Activated CD4-positive, alpha-beta T cell treated with anti-CD3 and anti-CD28 coated beads for 1 hour (primary cell): ENCODE results near the gene LPXN.

ENCODE experiments used
- DNase-seq: peaks from one replicate; pipeline ENCODE4 v3.0.0-alpha.2; 2020

Gene LPXN

DNA sequence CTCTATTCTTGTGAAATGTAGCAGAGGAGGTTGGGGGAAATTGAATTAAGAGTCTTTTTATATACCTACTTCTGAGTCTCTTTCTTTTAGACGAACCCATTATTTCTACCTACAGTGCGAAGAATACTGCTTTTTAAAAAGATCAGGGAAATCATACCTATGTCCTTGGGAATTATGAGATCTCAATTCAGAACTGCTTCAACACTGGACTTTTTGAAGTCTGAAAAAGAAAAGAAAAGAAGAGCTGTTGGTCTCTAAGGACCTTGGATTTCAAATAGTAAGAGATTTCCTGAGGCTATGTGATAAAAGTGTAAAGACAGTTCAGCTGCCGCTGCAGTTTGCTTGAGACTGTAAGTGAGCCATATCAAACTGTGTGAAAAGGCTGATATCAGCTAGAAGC, 64.0 kb downstream of the LPXN start:
- DNase-seq: no peak

DNA sequence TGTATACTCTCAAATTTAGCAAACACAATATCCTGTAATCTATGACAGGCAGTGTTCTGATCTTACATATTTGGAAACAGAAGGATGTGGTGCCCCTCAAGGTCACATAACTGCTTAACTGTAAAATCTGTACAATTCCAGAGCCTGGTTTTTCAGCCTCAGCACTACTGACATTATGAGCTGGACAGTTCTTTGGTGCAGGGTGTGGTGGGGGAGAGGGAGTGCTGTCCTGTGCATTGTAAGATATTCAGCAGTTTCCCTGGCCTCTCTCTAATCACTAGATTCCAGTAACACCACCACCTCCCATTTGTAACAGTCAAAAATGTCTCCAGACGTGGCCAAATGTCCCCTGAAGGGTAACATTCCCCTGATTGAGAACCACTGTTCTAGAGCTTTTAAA, 65.9 kb downstream of the LPXN start:
- DNase-seq: no peak

- DNase-seq: no peak
These were observed 66.8 kb downstream of the LPXN start for GRCh38 chr11:58508814-58509213.

GRCh38 chr11:58508005-58508404, 67.7 kb downstream of the LPXN start, which contains the start of gene OR5B21:
Gene OR5B21 (minus strand): TSS chr11:58508105. CDS start chr11:58508105, 0 bp downstream.
- DNase-seq: no peak

DNA sequence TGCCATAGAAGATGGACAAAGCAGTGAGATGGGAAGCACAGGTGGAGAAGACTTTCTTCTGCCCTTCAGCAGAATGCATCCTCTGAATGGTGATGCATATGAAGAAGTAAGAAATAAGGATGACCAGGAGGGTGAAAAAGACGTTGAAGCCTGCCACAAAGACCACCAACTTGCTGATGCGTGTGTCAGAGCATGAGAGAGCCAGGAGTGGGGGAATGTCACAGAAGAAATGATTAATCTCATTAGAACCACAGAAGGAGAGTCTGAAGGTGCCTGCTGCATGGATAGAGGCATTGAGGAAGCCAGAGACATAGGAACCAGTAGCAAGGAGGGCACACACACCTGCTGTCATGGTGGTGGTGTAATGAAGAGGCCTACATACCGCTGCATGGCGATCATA, 68.3 kb downstream of the LPXN start:
- no peak for DNase-seq

- no peak for DNase-seq
These were observed 68.7 kb downstream of the LPXN start for GRCh38 chr11:58506935-58507334.

GRCh38 chr11:58505849-58506248, 69.8 kb downstream of the LPXN start:
- DNase-seq: no peak

DNA sequence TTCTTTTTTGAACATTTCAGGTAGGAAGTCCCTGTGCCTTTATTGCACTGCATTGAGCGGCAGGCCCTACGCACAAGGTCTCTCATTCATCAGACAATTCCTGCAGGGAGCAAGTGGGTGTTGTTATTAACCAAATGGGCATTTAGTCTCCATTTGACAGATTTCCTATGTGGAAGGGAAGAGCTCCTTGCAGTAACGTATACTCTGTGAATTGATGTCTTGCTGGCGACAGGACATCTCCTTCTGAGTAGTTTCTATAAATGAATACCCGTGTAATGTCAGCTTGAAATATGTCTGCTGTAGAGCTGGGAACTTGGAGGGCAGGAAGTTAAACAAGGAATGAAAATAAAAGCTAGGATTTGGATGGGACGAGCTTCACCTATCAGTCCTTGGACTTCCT, 71.4 kb downstream of the LPXN start:
- DNase-seq: no peak

DNA sequence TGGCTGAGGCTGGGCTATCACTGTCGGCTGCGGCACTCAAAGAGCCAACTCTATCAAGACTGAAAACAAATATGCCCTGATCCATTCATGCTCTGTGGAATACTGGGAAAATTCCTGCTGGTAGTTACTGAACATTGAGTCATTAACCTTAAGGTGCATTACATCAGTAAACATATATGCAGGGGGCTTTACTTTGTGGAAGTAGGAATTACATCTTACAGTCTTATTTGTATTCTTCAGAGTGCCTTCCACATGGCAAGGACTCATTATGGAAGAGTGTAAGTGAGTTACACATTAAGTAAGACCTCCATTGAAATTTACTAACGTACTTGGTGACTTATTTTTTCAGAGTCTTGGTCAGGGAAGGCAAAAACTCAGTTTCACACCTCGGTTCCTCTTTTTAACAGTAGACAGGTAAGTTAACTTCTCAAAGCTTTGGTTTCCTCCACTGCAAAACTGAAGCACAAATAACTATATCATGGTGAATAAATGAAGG, 72.2 kb downstream of the LPXN start:
- DNase-seq: no peak

- no peak for DNase-seq
These were observed 73.7 kb downstream of the LPXN start for GRCh38 chr11:58502004-58502403.

DNA sequence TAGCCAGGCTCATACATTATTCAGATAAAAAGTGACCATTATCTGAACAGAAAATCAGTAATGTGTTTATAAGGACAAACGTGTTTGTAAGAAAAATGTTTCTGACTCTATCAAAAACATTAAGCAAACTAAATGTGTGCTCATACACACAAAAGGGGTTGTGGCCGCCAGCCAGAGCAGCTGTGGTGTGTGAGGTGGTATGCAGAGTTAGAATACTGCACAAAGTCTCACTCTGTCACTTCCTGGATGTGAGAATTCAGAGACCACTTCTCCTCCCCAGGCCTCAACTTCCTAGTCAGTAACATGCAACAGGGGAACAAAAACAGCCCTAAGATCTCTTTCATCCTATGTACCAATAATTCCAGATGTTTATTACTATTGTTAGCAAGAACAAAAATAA, 77.2 kb downstream of the LPXN start:
- no peak for DNase-seq

DNA sequence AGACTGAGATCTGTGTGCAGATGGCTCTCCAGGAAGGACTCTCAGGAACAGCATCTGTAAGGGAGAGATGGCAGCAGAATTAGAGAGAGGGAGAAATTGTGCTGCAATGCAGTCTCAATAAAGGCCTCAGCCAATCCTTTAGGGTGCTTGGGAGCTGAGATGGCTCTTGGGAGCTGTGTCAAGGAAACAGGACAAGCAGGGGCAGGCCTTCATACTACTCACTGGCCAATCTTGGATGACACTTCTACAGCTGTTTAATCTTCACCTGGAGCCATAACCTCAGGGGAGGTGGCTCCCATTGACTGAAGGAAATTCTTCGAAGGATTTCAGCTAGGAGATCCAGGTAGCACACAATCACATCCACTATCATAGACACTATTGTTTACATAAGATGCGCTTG, 77.7 kb downstream of the LPXN start:
- DNase-seq: no peak

DNA sequence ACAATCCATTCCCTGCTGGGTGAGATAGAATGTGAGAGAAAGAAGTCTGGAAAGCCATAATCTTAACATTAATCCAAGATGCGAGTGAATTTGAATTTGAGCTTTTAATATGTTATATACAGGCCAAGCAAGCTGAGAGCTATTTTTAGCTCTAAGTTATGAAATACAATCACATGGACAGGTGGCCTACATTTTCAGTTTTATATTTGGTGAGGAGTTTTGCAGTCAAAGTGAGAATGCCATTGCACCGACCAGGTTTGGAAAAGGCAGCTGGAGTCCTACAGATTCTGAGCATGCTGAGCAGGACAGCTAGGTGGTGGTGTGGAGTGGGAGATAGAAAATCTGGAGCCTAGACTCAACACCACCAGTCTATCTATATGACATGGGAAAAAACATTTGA, 79.8 kb downstream of the LPXN start:
- DNase-seq: no peak

- DNase-seq: no peak
These were observed 81.6 kb downstream of the LPXN start for GRCh38 chr11:58494101-58494500.

DNA sequence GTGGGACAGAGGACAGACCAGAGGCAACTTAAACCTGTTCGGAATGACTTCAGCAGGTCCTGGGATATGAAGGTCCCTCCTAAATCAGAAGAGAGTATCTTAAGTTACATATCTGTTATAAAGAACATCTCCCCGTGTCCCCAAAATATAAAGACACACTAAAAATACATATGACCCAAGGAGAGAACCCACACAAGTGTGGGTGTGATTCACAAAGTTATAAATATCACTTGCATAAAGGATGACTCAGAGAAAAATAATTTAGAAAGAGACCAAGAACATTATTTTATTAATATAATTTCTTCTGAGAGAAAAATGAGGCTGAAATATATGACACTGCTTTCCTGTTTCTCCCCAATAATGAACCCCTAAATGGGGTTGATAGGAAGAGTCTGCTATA, 82.0 kb downstream of the LPXN start:
- no peak for DNase-seq

DNA sequence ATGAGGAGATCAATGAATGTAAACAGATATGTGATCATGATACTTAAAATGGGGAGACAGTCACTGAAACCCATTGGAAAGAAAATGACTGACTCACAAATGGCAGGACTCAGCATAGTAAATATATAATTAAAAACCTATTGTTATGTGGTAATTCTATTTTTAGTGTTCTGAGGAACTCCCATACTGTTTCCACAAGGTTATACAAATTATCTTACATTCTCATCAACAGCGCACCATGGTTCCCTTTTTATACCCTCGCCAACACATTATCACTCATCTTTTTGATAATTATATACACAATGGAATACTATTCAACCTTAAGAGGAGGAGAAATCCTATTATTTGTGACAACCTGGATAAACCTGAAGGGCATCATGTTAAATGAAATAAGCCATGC, 84.8 kb downstream of the LPXN start:
- DNase-seq: no peak

DNA sequence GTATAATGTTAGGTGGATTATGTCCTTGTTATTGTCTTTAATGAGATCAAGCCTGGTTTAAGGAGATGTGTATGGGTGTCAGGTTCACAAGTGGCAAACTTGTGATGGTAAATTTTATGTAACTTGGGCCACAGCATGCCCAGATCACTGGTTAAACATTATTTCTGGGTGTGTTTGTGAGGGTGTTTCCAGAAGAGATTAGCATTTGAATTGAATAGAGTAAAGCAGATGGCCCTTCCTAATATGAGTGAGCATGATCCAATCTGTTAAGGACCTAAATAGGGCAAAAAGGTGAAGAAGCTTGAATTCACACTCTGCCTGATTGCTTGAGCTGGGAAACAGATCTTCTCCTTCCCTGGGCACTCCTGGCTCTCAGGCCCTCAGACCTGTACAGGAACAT, 88.5 kb downstream of the LPXN start:
- no peak for DNase-seq

DNA sequence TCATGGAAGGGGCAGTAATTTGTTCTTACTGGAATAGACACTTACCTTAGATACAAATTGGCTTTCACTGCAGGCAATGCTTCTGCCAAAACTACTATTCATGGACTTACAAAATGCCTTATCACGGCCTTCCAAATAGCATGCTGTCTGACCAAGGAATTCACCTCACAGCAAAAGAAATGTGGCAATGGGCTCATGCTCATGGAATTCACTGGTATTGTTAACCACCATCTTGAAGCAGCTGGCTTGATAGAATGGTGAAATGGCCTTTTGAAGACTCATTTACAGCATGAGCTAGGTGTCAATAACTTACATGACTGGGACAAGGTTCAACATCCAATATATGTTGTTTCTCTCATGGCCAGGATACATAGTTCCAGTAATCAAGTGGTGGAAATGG, 89.7 kb downstream of the LPXN start:
- DNase-seq: no peak
